Liver (tissue), 3 donors: ENCODE results near the gene ACIN1.

Experiments
- EGR1 ChIP-seq, 2 donors: IDR thresholded peaks; 2 replicates each; pipeline ENCODE4 v1.6.1; 2016 to 2018; ENCODE audit warnings: antibody characterized with exemption in 2 of 2, low read depth in 2 of 2
- RXRA ChIP-seq, 2 donors: IDR thresholded peaks; 2 replicates each; pipeline ENCODE4 v1.6.1; 2017 to 2018; ENCODE audit warnings: antibody characterized with exemption in 2 of 2, mild to moderate bottlenecking in 1 of 2
- TF ChIP-seq, protein P1 (sequence below): fragments of 150-350 bp; IDR thresholded peaks from 2 replicates; pipeline ENCODE4 v1.5.1; 2017; ENCODE audit warnings: improper control_type of control experiment, low read depth, low read length; ENCODE audit not compliant: missing input control
- TF ChIP-seq, protein P2 (sequence below): IDR thresholded peaks from 2 replicates; pipeline ENCODE4 v1.6.1; 2016; ENCODE audit warnings: antibody characterized with exemption, mild to moderate bottlenecking
- donor health status: healthy.
- donor health status: healthy.

GRCh38 chr14:23023022-23023794 is 71.7 kb downstream of the ACIN1 start:
- TF ChIP-seq, protein P1, sequence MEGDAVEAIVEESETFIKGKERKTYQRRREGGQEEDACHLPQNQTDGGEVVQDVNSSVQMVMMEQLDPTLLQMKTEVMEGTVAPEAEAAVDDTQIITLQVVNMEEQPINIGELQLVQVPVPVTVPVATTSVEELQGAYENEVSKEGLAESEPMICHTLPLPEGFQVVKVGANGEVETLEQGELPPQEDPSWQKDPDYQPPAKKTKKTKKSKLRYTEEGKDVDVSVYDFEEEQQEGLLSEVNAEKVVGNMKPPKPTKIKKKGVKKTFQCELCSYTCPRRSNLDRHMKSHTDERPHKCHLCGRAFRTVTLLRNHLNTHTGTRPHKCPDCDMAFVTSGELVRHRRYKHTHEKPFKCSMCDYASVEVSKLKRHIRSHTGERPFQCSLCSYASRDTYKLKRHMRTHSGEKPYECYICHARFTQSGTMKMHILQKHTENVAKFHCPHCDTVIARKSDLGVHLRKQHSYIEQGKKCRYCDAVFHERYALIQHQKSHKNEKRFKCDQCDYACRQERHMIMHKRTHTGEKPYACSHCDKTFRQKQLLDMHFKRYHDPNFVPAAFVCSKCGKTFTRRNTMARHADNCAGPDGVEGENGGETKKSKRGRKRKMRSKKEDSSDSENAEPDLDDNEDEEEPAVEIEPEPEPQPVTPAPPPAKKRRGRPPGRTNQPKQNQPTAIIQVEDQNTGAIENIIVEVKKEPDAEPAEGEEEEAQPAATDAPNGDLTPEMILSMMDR: no peak
- TF ChIP-seq, protein P2, sequence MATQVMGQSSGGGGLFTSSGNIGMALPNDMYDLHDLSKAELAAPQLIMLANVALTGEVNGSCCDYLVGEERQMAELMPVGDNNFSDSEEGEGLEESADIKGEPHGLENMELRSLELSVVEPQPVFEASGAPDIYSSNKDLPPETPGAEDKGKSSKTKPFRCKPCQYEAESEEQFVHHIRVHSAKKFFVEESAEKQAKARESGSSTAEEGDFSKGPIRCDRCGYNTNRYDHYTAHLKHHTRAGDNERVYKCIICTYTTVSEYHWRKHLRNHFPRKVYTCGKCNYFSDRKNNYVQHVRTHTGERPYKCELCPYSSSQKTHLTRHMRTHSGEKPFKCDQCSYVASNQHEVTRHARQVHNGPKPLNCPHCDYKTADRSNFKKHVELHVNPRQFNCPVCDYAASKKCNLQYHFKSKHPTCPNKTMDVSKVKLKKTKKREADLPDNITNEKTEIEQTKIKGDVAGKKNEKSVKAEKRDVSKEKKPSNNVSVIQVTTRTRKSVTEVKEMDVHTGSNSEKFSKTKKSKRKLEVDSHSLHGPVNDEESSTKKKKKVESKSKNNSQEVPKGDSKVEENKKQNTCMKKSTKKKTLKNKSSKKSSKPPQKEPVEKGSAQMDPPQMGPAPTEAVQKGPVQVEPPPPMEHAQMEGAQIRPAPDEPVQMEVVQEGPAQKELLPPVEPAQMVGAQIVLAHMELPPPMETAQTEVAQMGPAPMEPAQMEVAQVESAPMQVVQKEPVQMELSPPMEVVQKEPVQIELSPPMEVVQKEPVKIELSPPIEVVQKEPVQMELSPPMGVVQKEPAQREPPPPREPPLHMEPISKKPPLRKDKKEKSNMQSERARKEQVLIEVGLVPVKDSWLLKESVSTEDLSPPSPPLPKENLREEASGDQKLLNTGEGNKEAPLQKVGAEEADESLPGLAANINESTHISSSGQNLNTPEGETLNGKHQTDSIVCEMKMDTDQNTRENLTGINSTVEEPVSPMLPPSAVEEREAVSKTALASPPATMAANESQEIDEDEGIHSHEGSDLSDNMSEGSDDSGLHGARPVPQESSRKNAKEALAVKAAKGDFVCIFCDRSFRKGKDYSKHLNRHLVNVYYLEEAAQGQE: no peak
- TF ChIP-seq EGR1 (IDR thresholded peaks at IDR 0.05; ENCODE audit: low read depth in 2 of 2) (no peak), RXRA (IDR thresholded peaks at IDR 0.05) (no peak)
